MCF 10A (cell line): ENCODE measurements around the gene TSSC4. TPM values are rescaled to one million over a fixed set of nuclear protein-coding genes. Genes with fewer than 3 reads are reported as not detected.

Source experiments
- BruUV-seq: library from RNA; stranded (reverse); fragments of 400-500 nt; replicated peaks from 2 replicates; lab custom pipeline; 2021; lab: Mats Ljungman, UMichigan
- CTCF ChIA-PET: fragments of 300-600 bp; sonication (Branson Sonifier 250); formaldehyde crosslinking; extraction: SDS; loops from one replicate; lab custom pipeline; 2021; ENCODE audit warnings: antibody characterized with exemption, inconsistent platforms; lab: Yijun Ruan, JAX
- POLR2A ChIA-PET: fragments of 300-600, 350-650 bp; sonication (Branson Sonifier 250); formaldehyde crosslinking; extraction: SDS; loops from one replicate; lab custom pipeline; 2020; ENCODE audit warnings: antibody characterized with exemption, inconsistent platforms; lab: Yijun Ruan, JAX
- DNase-seq: peaks from one replicate; pipeline ENCODE4 v3.0.0-alpha.2; 2018; ENCODE audit not compliant: unreplicated experiment
- H3K27ac Mint-ChIP-seq: one replicate; pipeline ENCODE4 v1.8.0; 2022; ENCODE audit warnings: mild to moderate bottlenecking, low read depth, mixed read lengths; ENCODE audit not compliant: unreplicated experiment
- H3K27me3 Mint-ChIP-seq: one replicate; pipeline ENCODE4 v1.8.0; 2022; ENCODE audit warnings: mixed read lengths; ENCODE audit not compliant: insufficient read depth, unreplicated experiment
- H3K36me3 Mint-ChIP-seq: one replicate; pipeline ENCODE4 v1.8.0; 2022; ENCODE audit warnings: mild to moderate bottlenecking, moderate library complexity, mixed read lengths; ENCODE audit not compliant: insufficient read depth, unreplicated experiment
- H3K4me1 Mint-ChIP-seq: one replicate; pipeline ENCODE4 v1.8.0; 2022; ENCODE audit warnings: mixed read lengths; ENCODE audit not compliant: insufficient read depth, unreplicated experiment
- H3K4me3 Mint-ChIP-seq: one replicate; pipeline ENCODE4 v1.8.0; 2022; ENCODE audit warnings: mild to moderate bottlenecking, moderate library complexity, mixed read lengths; ENCODE audit not compliant: unreplicated experiment
- H3K9me3 Mint-ChIP-seq: one replicate; pipeline ENCODE4 v1.8.0; 2022; ENCODE audit warnings: mixed read lengths; ENCODE audit not compliant: unreplicated experiment
- CTCF ChIP-seq: fragments of 200-600 bp; IDR thresholded peaks from one replicate; pipeline ENCODE4 v1.8.0; 2022; ENCODE audit warnings: antibody characterized with exemption, mild to moderate bottlenecking; ENCODE audit not compliant: unreplicated experiment
- intact Hi-C: fragments of 100-400 bp; cut with micrococcal nuclease; formaldehyde crosslinking; loops from 2 replicates; pipeline ENCODE4 v1.14.1; 2022
- total RNA-seq: library from RNA; stranded (reverse); gene quantifications from 2 replicates; pipeline ENCODE4 v1.2.3, GENCODE V29; 2022

The TSSC4 gene
- total RNA-seq, 1 experiment from 2014 or later = 70.3 TPM

- peak overlapping the region; percentile 23 for H3K27ac Mint-ChIP-seq
- ChIA-PET POLR2A (no interaction called here), CTCF (interaction anchor here (0.7 to 2.0 kb wide), 3 partner anchors 44 to 85 kb away, joined by 3 to 6 read pairs (median 4); no protein-coding TSS in a partner anchor)
- DNase-seq = no peak
- H3K9me3 Mint-ChIP-seq = no peaks in the 10 kb centered on the region
- intact Hi-C loops = no loop called here
- BruUV-seq = no TSS peak
- no peak overlapping the region for H3K4me3 Mint-ChIP-seq
- H3K4me1 Mint-ChIP-seq = peaks cover 16% of the 10 kb centered on the region
- no peak for TF ChIP-seq CTCF
- H3K27me3 Mint-ChIP-seq = no peaks in the 10 kb centered on the region
- no peaks in the 10 kb centered on the region for H3K36me3 Mint-ChIP-seq
Observed at GRCh38 chr11:2375341-2375853, 25.2 kb upstream of the TSSC4 start.

GRCh38 chr11:2375964-2376551 lies 24.5 kb upstream of the TSSC4 start:
- no peaks in the 10 kb centered on the region for H3K36me3 Mint-ChIP-seq

GRCh38 chr11:2376751-2377451 lies 23.6 kb upstream of the TSSC4 start, which contains the start of gene CD81:
CD81 (plus strand) TSS chr11:2377310; CDS start chr11:2377550, 240 bp downstream.
- CTCF ChIA-PET = interaction anchor here (0.5 to 2.0 kb wide), 6 partner anchors 9 to 70 kb away, joined by 3 to 6 read pairs (median 3); no protein-coding TSS in a partner anchor
- BruUV-seq = no TSS peak

More at GRCh38 chr11:2375964-2376551, 24.5 kb upstream of the TSSC4 start:
- peak overlapping the region; percentile 79 for H3K4me3 Mint-ChIP-seq
- H3K4me1 Mint-ChIP-seq = peaks cover 18% of the 10 kb centered on the region
- H3K27ac Mint-ChIP-seq = peak overlapping the region; percentile 23
- H3K27me3 Mint-ChIP-seq = no peaks in the 10 kb centered on the region
- no peak for TF ChIP-seq CTCF
- CTCF ChIA-PET = interaction anchor here (0.6 to 2.0 kb wide), 4 partner anchors 8 to 85 kb away, joined by 3 to 6 read pairs (median 4); no protein-coding TSS in a partner anchor
- no peaks in the 10 kb centered on the region for H3K9me3 Mint-ChIP-seq
- no TSS peak for BruUV-seq
- POLR2A ChIA-PET = interaction anchor here (0.6 kb wide), 1 partner anchor 48 kb away, joined by 4 read pairs; no protein-coding TSS in a partner anchor
- intact Hi-C loops = no loop called here
- no peak for DNase-seq

More at GRCh38 chr11:2376751-2377451, 23.6 kb upstream of the TSSC4 start, which contains the start of gene CD81:
- Mint-ChIP-seq H3K9me3 (no peaks in the 10 kb centered on the region), H3K36me3 (no peaks in the 10 kb centered on the region), H3K4me3 (peak within 1 kb of the TSS; percentile 79), H3K27ac (peak within 1 kb of the TSS; percentile 70), H3K27me3 (no peaks in the 10 kb centered on the region), H3K4me1 (peaks cover 18% of the 10 kb centered on the region)
- DNase-seq = peak; percentile 38
- TF ChIP-seq CTCF = no peak
- intact Hi-C loops = no loop called here
- POLR2A ChIA-PET = interaction anchor here (0.5 to 3.0 kb wide), 5 partner anchors 16 to 109 kb away, joined by 3 to 30 read pairs (median 4); partner anchors contain the start of gene TSSC4
